Measurements from ENCODE around the gene RESP18.

DNA sequence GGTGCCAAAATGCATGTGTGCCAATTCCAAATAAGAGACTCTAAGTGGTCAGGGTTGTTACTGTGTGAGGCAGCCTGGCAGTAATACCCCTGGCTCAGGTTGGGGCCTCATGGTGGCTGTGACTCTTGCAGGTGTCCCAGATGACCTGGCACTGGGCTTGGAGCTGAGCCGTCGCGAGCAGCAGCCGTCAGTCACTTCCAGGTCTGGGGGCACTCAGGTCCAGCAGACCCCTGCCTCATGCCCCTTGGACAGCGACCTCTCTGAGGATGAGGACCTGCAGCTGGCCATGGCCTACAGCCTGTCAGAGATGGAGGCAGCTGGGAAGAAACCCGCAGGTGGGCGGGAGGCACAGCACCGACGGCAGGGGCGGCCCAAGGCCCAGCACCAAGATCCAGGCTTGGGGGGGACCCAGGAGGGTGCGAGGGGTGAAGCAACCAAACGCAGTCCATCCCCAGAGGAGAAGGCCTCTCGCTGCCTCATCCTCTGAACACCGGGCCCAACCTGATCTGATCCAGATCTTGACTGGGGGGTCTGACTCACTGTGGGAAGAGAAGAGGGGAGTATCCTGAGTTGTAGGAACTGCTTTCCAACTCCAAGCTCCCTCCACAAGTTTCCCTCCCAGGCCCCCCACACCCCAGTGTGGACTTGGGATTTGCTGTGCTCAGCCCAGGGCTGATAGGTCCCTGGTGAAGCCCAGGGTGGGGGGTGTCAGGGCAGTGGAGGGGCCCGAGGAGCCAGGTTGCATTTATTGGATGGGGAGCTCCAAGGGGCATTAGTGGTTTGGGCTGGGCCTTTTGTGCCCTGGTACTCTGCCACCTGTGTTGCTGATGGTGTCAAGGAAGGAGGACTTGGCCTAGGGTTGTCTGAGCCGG, 47.8 kb downstream of the RESP18 start:
- TF ChIP-seq GATA3 (IDR thresholded peaks at IDR 0.05; ENCODE audit: low read depth, low read length) (no peak), GATA2 (IDR thresholded peaks at IDR 0.05; ENCODE audit: low read depth, low read length) (no peak)

Measured in SH-SY5Y (cell line).